ENCODE data around the gene PPM1K.
A peak's percentile ranks its signal among the peaks of the same experiment; 100 is the strongest.

Gene PPM1K

GRCh38 chr4:88275516-88275915, 8.8 kb downstream of the PPM1K start:
- Histone ChIP-seq H3F3A (ENCODE audit: low read depth) (peaks cover 4% of the 10 kb centered on the region; the same call in 1 of the 2 replicates), H2AFZ (ENCODE audit: low read length) (no peak overlapping the region), H3K27me3 (ENCODE audit: insufficient read depth, low read length, poor library complexity, severe bottlenecking) (no peaks in the 10 kb centered on the region), H3K4me1 (ENCODE audit: insufficient read depth, low read length, poor library complexity, severe bottlenecking) (peaks cover 69% of the 10 kb centered on the region), H3K9me2 (replicated peaks; ENCODE audit: low read depth, low read length) (no peaks in the 10 kb centered on the region), H3K4me2 (ENCODE audit: low read depth, low read length, poor library complexity, severe bottlenecking) (peak overlapping the region; percentile 78), H3K9ac (ENCODE audit: low read depth, low read length, poor library complexity, severe bottlenecking) (no peak overlapping the region), H3K4me3 (ENCODE audit: low read length, poor library complexity, severe bottlenecking) (peak overlapping the region; percentile 55), H3K9me3 (ENCODE audit: insufficient read depth, low read depth, low read length) (0 out of 2 replicates have a peak, but pooled peaks cover 8% of the 10 kb centered on the region), H3K36me3 (ENCODE audit: insufficient read depth, low read length) (peaks cover 4% of the 10 kb centered on the region; the same call in 1 of the 2 replicates), H4K20me1 (ENCODE audit: insufficient read depth, low read length, poor library complexity, severe bottlenecking) (peaks cover 12% of the 10 kb centered on the region), H3K79me2 (ENCODE audit: insufficient read depth, low read length) (peaks cover 58% of the 10 kb centered on the region)
- TF ChIP-seq EZH2phosphoT487 (IDR thresholded peaks at IDR 0.05; ENCODE audit: borderline replicate concordance) (no peak), CTCF (conservative IDR thresholded peaks at IDR 0.05; ENCODE audit: low read length) (no peak)

GRCh38 chr4:88268913-88269312, 15.4 kb downstream of the PPM1K start:
- Histone ChIP-seq H3K9me3 (ENCODE audit: insufficient read depth, low read depth, low read length) (no peaks in the 10 kb centered on the region), H3K36me3 (ENCODE audit: insufficient read depth, low read length) (peaks cover 47% of the 10 kb centered on the region; the same call in 1 of the 2 replicates), H4K20me1 (ENCODE audit: insufficient read depth, low read length, poor library complexity, severe bottlenecking) (peaks cover 8% of the 10 kb centered on the region), H3F3A (ENCODE audit: low read depth) (no peaks in the 10 kb centered on the region; the same call in 1 of the 2 replicates), H3K4me2 (ENCODE audit: low read depth, low read length, poor library complexity, severe bottlenecking) (no peak overlapping the region), H3K27me3 (ENCODE audit: insufficient read depth, low read length, poor library complexity, severe bottlenecking) (no peaks in the 10 kb centered on the region), H3K4me1 (ENCODE audit: insufficient read depth, low read length, poor library complexity, severe bottlenecking) (peaks cover 20% of the 10 kb centered on the region), H2AFZ (ENCODE audit: low read length) (no peak overlapping the region), H3K4me3 (ENCODE audit: low read length, poor library complexity, severe bottlenecking) (no peak overlapping the region), H3K9ac (ENCODE audit: low read depth, low read length, poor library complexity, severe bottlenecking) (no peak overlapping the region), H3K9me2 (replicated peaks; ENCODE audit: low read depth, low read length) (no peaks in the 10 kb centered on the region), H3K79me2 (ENCODE audit: insufficient read depth, low read length) (peaks cover 10% of the 10 kb centered on the region; the same call in 1 of the 2 replicates)
- TF ChIP-seq CTCF (conservative IDR thresholded peaks at IDR 0.05; ENCODE audit: low read length) (no peak), EZH2phosphoT487 (IDR thresholded peaks at IDR 0.05; ENCODE audit: borderline replicate concordance) (no peak)

- no peak overlapping the region for H2AFZ ChIP-seq (ENCODE audit: low read length)
- H4K20me1 ChIP-seq (ENCODE audit: insufficient read depth, low read length, poor library complexity, severe bottlenecking): no peaks in the 10 kb centered on the region
- H3K4me2 ChIP-seq (ENCODE audit: low read depth, low read length, poor library complexity, severe bottlenecking): no peak overlapping the region
- H3K36me3 ChIP-seq (ENCODE audit: insufficient read depth, low read length): peaks cover 65% of the 10 kb centered on the region; the same call in 1 of the 2 replicates
- H3K9me2 ChIP-seq (replicated peaks; ENCODE audit: low read depth, low read length): no peaks in the 10 kb centered on the region
- TF ChIP-seq CTCF (conservative IDR thresholded peaks at IDR 0.05; ENCODE audit: low read length) (no peak), EZH2phosphoT487 (IDR thresholded peaks at IDR 0.05; ENCODE audit: borderline replicate concordance) (no peak)
- peaks cover under 1% of the 10 kb centered on the region for H3K4me1 ChIP-seq (ENCODE audit: insufficient read depth, low read length, poor library complexity, severe bottlenecking)
- H3K27me3 ChIP-seq (ENCODE audit: insufficient read depth, low read length, poor library complexity, severe bottlenecking): no peaks in the 10 kb centered on the region
- no peaks in the 10 kb centered on the region for H3K79me2 ChIP-seq (ENCODE audit: insufficient read depth, low read length)
- no peaks in the 10 kb centered on the region for H3F3A ChIP-seq (ENCODE audit: low read depth)
- no peak overlapping the region for H3K4me3 ChIP-seq (ENCODE audit: low read length, poor library complexity, severe bottlenecking)
- H3K9ac ChIP-seq (ENCODE audit: low read depth, low read length, poor library complexity, severe bottlenecking): no peak overlapping the region
- H3K9me3 ChIP-seq (ENCODE audit: insufficient read depth, low read depth, low read length): no peaks in the 10 kb centered on the region
These were observed 20.0 kb downstream of the PPM1K start for GRCh38 chr4:88264336-88264735.

Measured in Loucy (cell line).